Panc1 (cell line): ENCODE results near the gene HS3ST5.

Source experiments
- CTCF ChIP-seq: fragments of 450-650 bp; IDR thresholded peaks from 2 replicates; pipeline ENCODE4 v1.5.1; 2017; ENCODE audit warnings: mild to moderate bottlenecking
- POLR2AphosphoS5 ChIP-seq: IDR thresholded peaks from 2 replicates; pipeline ENCODE4 v1.6.1; 2012; ENCODE audit warnings: mild to moderate bottlenecking, low read depth, low read length, moderate library complexity
- REST ChIP-seq, 2 experiments: IDR thresholded peaks; 2 replicates each; pipeline ENCODE4 v1.6.1; 2011 to 2012; ENCODE audit warnings: low read depth in 2 of 2, control low read depth in 1 of 2, low read length in 1 of 2, mild to moderate bottlenecking in 1 of 2, moderate library complexity in 1 of 2; ENCODE audit not compliant: insufficient read depth in 1 of 2
- SIN3A ChIP-seq: IDR thresholded peaks from 2 replicates; pipeline ENCODE4 v1.6.1; 2012; ENCODE audit warnings: low read depth, mild to moderate bottlenecking, low read length, moderate library complexity, borderline replicate concordance; ENCODE audit not compliant: insufficient read depth
- TCF7L2 ChIP-seq: IDR thresholded peaks from 2 replicates; pipeline ENCODE4 v1.6.1; 2011; ENCODE audit warnings: mild to moderate bottlenecking, low read depth, low read length, inconsistent platforms

GRCh38 chr6:114008331-114008730 lies 334.5 kb downstream of the HS3ST5 start:
- no peak for TF ChIP-seq CTCF
- TF ChIP-seq TCF7L2 = no peak
- no peak for TF ChIP-seq REST (IDR thresholded peaks at IDR 0.05; ENCODE audit: insufficient read depth in 1 of 2, low read depth in 2 of 2, low read length in 1 of 2)
- no peak for TF ChIP-seq SIN3A
- TF ChIP-seq POLR2AphosphoS5 = no peak
